SK-N-MC (cell line): ENCODE data around the gene HNRNPK.
"Not testable (repeated sequence)": the region's sequence is repeated elsewhere in the genome, so short reads cannot be mapped to it uniquely, and the experiment has no call there.

Source experiments
- DNase-seq: peaks from one replicate; pipeline ENCODE4 v3.0.0-alpha.2; 2011; ENCODE audit warnings: low read depth, low spot score
- H3K27ac ChIP-seq: fragments of 200-600 bp; sonication (generic); 2 replicates; pipeline ENCODE4 v1.5.1; 2016; ENCODE audit warnings: mixed run types
- H3K36me3 ChIP-seq: fragments of 200-600 bp; sonication (generic); 2 replicates; pipeline ENCODE4 v1.6.1; 2017; ENCODE audit warnings: antibody characterized with exemption, low read length, mixed read lengths; ENCODE audit not compliant: insufficient read depth
- H3K4me3 ChIP-seq: fragments of 200-600 bp; sonication (generic); 2 replicates; pipeline ENCODE4 v1.5.1; 2016
- H3K9ac ChIP-seq: fragments of 200-600 bp; sonication (generic); 2 replicates; pipeline ENCODE4 v1.8.0; 2017; ENCODE audit warnings: mixed run types, mixed read lengths; ENCODE audit not compliant: insufficient read length
- H3K9me3 ChIP-seq: fragments of 200-600 bp; sonication (generic); 2 replicates; pipeline ENCODE4 v1.6.1; 2017; ENCODE audit warnings: low read depth, mild to moderate bottlenecking, antibody characterized with exemption, low read length, moderate library complexity, mixed read lengths
- EZH2 ChIP-seq: fragments of 200-600 bp; sonication (generic); IDR thresholded peaks from one replicate; pipeline ENCODE4 v1.6.1; 2017; ENCODE audit warnings: antibody characterized with exemption
- FOXP2 ChIP-seq: optimal IDR thresholded peaks from 2 replicates; pipeline ENCODE3; 2011; ENCODE audit warnings: mild to moderate bottlenecking, moderate library complexity; ENCODE audit not compliant: insufficient read depth; ENCODE audit errors: extremely low read length, control extremely low read depth
- POLR2AphosphoS5 ChIP-seq: IDR thresholded peaks from 2 replicates; pipeline ENCODE4 v1.6.1; 2012; ENCODE audit warnings: mild to moderate bottlenecking, low read depth, low read length, borderline replicate concordance

HNRNPK gene

DNA sequence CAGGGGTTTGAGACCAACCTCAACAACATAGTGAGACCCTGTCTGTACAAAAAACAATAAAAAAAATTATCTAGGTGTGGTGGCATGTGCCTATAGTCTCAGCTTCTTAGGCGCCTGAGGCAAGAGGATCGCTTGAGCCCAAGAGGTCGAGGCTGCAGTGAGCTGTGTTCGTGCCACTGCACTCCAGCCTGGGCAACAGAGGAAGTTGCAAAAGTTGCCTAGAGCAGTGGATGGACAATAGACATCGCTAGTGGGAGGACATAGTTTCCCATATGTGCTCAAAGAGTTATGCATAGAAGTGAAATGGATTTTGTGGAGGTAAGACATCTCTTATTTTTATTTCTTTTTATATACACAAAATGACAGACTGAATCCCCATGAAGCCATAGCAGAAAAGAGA lies 19.0 kb downstream of the HNRNPK start:
- no peak overlapping the region for H3K27ac ChIP-seq
- no peak overlapping the region for H3K4me3 ChIP-seq
- H3K9me3 ChIP-seq = no peaks in the 10 kb centered on the region
- H3K9ac ChIP-seq = no peak overlapping the region
- no peaks in the 10 kb centered on the region for H3K36me3 ChIP-seq
- no peak for DNase-seq
- TF ChIP-seq EZH2 = no peak
- TF ChIP-seq POLR2AphosphoS5 = no peak
- TF ChIP-seq FOXP2 = no peak

DNA sequence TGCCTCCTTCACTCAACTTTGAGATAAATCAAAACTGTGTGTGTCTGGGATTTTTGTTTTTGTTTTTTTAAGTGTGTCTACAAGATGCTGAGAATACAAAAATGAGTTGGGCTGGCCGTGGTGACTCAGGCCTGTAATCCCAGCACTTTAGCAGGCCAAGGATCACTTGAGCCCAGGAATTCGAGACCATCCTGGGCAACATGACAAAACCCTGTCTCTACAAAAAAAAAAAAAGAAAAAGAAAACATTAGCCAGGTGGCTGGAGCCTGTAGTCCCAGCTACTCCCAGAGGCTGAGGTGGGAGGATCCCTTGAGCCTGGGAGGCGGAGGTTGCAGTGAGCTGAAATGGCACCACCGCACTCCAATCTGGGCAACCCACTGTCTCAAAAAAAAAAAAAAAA lies 21.0 kb downstream of the HNRNPK start:
- H3K27ac ChIP-seq = no peak overlapping the region
- DNase-seq = no peak
- no peaks in the 10 kb centered on the region for H3K36me3 ChIP-seq
- no peak overlapping the region for H3K4me3 ChIP-seq
- TF ChIP-seq FOXP2 (no peak), POLR2AphosphoS5 (no peak), EZH2 (no peak)
- no peaks in the 10 kb centered on the region for H3K9me3 ChIP-seq
- no peak overlapping the region for H3K9ac ChIP-seq

DNA sequence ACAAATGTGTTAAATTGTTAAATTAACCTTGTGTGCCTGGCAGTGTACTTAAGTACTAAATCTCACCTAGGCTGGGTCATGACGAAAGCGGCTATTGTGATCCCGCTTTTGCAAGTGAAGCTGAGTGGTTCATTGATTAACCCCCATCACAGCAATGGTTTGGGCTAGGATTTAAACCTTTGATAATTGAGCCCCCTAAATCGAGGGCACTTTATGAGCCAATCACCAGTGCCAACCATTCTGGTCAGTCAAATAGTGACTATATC lies 22.8 kb downstream of the HNRNPK start:
- DNase-seq = no peak
- Histone ChIP-seq H3K36me3 (no peaks in the 10 kb centered on the region), H3K4me3 (no peak overlapping the region), H3K27ac (no peak overlapping the region), H3K9ac (no peak overlapping the region), H3K9me3 (no peaks in the 10 kb centered on the region)
- TF ChIP-seq FOXP2 (no peak), POLR2AphosphoS5 (no peak), EZH2 (no peak)

DNA sequence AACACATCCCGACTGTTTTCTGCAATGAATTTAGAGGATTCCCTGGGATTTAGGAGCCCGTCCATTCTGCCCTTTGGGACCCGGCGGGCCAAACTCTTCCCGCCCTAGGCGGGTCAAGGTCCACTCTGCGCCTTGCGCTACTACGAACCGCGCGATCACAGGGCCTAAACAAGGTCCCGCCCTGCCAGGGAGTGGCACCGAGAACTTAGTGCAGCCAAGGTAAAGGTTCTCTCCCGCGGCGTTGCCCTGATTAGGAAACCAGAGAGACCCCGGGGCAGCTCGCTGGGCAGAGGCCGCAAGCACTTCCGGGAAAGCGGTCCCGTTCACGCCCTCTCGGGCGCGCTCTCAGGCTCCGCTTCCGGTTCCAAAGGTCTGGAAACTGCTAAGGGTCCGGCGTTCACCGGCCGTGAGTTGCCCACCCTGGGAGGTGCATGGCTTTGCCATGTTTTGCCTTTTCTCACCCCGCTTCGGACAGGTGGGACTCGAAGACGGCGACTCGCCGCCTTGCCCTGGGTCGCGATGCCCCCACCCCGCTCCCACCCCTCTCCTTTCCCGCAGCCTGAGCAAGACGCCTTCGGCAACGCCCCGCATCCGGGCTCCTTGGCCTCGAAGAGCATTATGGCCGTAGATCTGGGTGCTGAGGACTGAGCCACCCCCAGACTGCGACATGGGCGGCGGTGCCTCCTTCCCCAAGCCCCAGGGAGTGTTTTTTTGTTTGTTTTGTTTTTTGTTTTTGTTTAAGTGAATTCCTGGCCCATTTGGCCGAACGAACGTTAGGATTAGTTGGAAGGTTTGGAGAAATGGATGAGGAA lies 23.4 kb downstream of the HNRNPK start:
- Histone ChIP-seq H3K27ac (no peak overlapping the region), H3K4me3 (no peak overlapping the region), H3K9me3 (no peaks in the 10 kb centered on the region), H3K9ac (no peak overlapping the region), H3K36me3 (no peaks in the 10 kb centered on the region)
- TF ChIP-seq EZH2 (no peak), POLR2AphosphoS5 (no peak)
- DNase-seq = no peak

DNA sequence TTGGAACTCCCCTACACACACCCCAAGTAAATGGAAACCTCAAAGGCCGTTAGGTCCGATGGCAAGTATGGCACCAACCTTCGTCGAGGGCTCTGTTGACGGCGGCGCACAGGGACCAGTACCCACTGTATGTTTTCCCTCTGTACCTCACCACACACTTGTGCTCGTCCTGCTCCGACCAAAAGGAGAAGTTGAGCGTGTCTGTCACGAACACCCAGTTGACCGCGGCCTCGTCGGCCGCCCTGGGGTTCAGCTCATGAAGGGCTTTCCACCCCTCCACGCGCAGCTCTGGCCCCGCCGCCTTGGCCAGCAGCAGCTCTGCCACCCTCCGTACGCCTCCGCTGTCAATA lies 24.0 kb downstream of the HNRNPK start:
- DNase-seq = no peak
- no peak for TF ChIP-seq EZH2
- TF ChIP-seq FOXP2 = no peak
- TF ChIP-seq POLR2AphosphoS5 = no peak
- Histone ChIP-seq H3K27ac (no peak overlapping the region), H3K9ac (no peak overlapping the region), H3K4me3 (no peak overlapping the region), H3K36me3 (no peaks in the 10 kb centered on the region), H3K9me3 (no peaks in the 10 kb centered on the region)

DNA sequence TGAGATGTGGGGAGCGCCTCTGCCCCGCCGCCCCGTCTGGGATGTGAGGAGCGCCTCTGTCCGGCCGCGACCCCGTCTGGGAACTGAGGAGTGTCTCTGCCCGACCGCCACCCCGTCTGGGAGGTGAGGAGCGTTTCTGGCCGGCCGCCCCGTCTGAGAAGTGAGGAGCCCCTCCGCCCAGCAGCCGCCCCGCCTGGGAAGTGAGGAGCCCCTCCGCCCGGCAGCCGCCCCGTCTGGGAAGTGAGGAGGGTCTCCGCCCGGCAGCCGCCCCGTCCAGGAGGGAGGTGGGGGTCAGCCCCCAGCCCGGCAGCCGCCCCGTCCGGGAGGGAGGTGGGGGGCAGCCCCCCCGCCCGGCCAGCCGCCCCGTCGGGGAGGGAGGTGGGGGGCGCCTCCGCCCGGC lies 31.9 kb downstream of the HNRNPK start:
- H3K9me3 ChIP-seq, H3K36me3 ChIP-seq, H3K4me3 ChIP-seq, H3K27ac ChIP-seq, DNase-seq, H3K9ac ChIP-seq: not testable (repeated sequence)

DNA sequence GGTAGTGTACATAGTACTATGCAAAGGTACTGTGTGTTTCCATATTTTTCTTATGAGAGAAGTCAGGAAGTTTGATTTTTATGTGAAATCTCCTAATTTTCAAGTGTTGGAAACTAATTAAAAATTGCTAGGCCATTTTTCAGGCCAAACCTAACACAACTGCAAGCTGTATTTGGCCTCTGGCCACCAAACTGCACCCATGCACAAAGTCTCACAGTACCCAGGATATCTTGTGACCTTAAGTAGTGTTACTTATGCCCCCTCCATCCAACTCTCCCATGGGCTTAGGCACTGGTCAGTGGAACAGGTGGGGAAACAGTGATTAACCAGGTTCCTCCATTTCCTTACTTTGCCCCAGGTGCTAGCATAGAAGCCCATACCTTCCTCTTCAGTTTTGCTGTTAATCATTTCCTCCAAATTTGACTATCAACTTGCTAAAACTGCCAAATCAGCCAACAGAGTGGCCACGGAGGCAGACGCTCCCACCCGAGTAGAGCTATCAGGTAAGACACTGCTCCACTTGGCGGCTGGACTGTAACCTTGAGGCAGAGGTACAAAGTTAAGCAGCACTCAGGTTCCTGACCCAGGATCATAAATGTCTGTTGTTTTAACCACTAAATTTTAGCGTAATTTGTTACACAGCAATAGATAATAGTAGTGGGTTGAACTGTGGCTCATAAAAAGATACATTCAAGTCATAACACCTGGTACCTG lies 39.3 kb downstream of the HNRNPK start:
- no peaks in the 10 kb centered on the region for H3K9me3 ChIP-seq
- DNase-seq = no peak
- no peak overlapping the region for H3K4me3 ChIP-seq
- no peaks in the 10 kb centered on the region for H3K36me3 ChIP-seq
- H3K27ac ChIP-seq = no peak overlapping the region
- H3K9ac ChIP-seq = no peak overlapping the region
- TF ChIP-seq EZH2 = no peak
- no peak for TF ChIP-seq POLR2AphosphoS5
- no peak for TF ChIP-seq FOXP2

DNA sequence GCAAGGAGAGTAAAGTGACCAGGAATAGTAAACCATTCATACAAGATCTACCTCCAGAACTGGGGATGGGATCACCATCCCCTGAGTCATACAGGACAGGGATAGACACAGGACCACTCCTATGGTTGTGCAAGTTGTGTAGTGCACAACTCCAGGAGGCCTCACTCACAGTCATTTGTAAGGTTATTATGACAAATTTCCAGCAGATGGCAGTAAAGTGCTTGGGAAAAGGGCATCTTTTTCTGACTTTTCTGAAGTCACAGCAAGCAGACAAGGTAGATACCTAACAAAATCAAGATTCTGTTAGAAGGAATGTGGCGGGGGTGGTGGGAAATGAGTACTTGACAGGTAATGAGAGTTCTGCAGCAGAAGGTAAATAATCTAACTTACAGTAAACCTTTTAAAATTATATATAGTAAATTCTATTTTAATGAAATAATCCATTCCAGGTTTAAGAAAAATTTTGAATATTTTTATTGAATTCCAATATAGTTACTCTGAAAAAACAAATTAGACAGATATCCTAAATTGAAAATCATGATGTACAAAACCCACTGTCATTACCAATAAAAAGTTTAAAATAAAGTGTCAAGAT lies 42.1 kb downstream of the HNRNPK start:
- H3K27ac ChIP-seq = no peak overlapping the region
- H3K9me3 ChIP-seq = no peaks in the 10 kb centered on the region
- peak; percentile 67 for DNase-seq
- TF ChIP-seq POLR2AphosphoS5 = no peak
- TF ChIP-seq EZH2 = no peak
- TF ChIP-seq FOXP2 = no peak
- H3K4me3 ChIP-seq = no peak overlapping the region
- H3K36me3 ChIP-seq = no peaks in the 10 kb centered on the region
- no peak overlapping the region for H3K9ac ChIP-seq

DNA sequence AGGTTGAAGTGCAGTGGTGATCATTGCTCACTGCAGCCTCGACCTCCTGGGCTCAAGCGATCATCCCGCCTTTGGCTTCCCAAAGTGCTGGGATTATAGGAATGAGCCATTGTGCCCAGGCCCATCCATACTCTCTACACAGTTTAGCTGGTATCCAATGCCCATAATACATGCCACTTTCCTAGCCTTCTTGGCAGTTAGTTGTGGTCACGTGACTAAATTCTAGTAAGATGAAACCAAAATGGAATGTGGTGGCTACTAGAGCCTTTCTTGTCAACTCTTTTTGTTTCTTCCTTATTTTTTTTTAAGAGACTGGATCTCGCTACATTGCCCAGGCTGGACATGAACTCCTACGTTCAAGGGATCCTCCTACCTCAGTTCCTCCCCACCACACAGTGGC lies 43.5 kb downstream of the HNRNPK start:
- H3K9ac ChIP-seq = no peak overlapping the region
- no peak overlapping the region for H3K27ac ChIP-seq
- DNase-seq = no peak
- H3K9me3 ChIP-seq = no peaks in the 10 kb centered on the region
- no peak for TF ChIP-seq FOXP2
- TF ChIP-seq POLR2AphosphoS5 = no peak
- TF ChIP-seq EZH2 = no peak
- H3K36me3 ChIP-seq = no peaks in the 10 kb centered on the region
- no peak overlapping the region for H3K4me3 ChIP-seq
